Measurements from ENCODE around the gene VPS9D1. TPM values are rescaled to one million over a fixed set of nuclear protein-coding genes. Genes with fewer than 3 reads are reported as not detected.
"Not testable (repeated sequence)": the region's sequence is repeated elsewhere in the genome, so short reads cannot be mapped to it uniquely, and the experiment has no call there.

The VPS9D1 gene
- total and polyA plus RNA-seq, 4 donors = 6.1 to 26.1 (median 18.2) TPM

GRCh38 chr16:89685916-89686315 is 34.8 kb downstream of the VPS9D1 start:
- no peak overlapping the region for H3K4me3 ChIP-seq
- no peak for TF ChIP-seq CTCF (IDR thresholded peaks at IDR 0.05; ENCODE audit: control extremely low read depth, extremely low read depth)
- peaks cover 0 to 14% (median 7%) of the 10 kb centered on the region in 4 donors for H3K36me3 ChIP-seq (ENCODE audit: control insufficient read depth in 4 of 4, insufficient read depth in 4 of 4, low read length in 4 of 4)
- H3K27ac ChIP-seq (ENCODE audit: low read depth in 1 of 2, low read length in 1 of 2) = no peak overlapping the region
- H3K27me3 ChIP-seq (ENCODE audit: control insufficient read depth in 3 of 3, insufficient read depth in 3 of 3, low read length in 2 of 3) = no peaks in the 10 kb centered on the region
- 88 to 100% methylated on average over 1 of the region's 1 CpG for WGBS, 2 donors
- H3K9me3 ChIP-seq (ENCODE audit: control insufficient read depth in 4 of 4, insufficient read depth in 3 of 4, low read length in 3 of 4) = peaks cover 0 to 3% (median 0%) of the 10 kb centered on the region in 4 donors
- no peak overlapping the region for H3K9ac ChIP-seq (ENCODE audit: insufficient read depth in 1 of 2, low read length in 2 of 2)
- DNase-seq (peak in 1 of 3 donors; percentile 21), ATAC-seq (ENCODE audit: insufficient read depth, low FRiP score) (no peak)
- H3K4me1 ChIP-seq (ENCODE audit: control insufficient read depth in 5 of 5, insufficient read depth in 5 of 5, low read length in 5 of 5) = peaks cover 0 to 9% (median 4%) of the 10 kb centered on the region in 5 donors

GRCh38 chr16:89678258-89678657 is 42.4 kb downstream of the VPS9D1 start:
- TF ChIP-seq CTCF (IDR thresholded peaks at IDR 0.05; ENCODE audit: control extremely low read depth, extremely low read depth) = no peak
- peaks cover 0 to 4% (median 0%) of the 10 kb centered on the region in 4 donors for H3K36me3 ChIP-seq (ENCODE audit: control insufficient read depth in 4 of 4, insufficient read depth in 4 of 4, low read length in 4 of 4)
- no peak overlapping the region for H3K27ac ChIP-seq (ENCODE audit: low read depth in 1 of 2, low read length in 1 of 2)
- H3K4me3 ChIP-seq = no peak overlapping the region
- ATAC-seq (ENCODE audit: insufficient read depth, low FRiP score) = no peak
- no peaks in the 10 kb centered on the region for H3K9me3 ChIP-seq (ENCODE audit: control insufficient read depth in 4 of 4, insufficient read depth in 3 of 4, low read length in 3 of 4)
- no peak overlapping the region for H3K9ac ChIP-seq (ENCODE audit: insufficient read depth in 1 of 2, low read length in 2 of 2)
- no peaks in the 10 kb centered on the region for H3K27me3 ChIP-seq (ENCODE audit: control insufficient read depth in 3 of 3, insufficient read depth in 3 of 3, low read length in 2 of 3)
- DNase-seq = no peak
- H3K4me1 ChIP-seq (ENCODE audit: control insufficient read depth in 5 of 5, insufficient read depth in 5 of 5, low read length in 5 of 5) = peaks cover 0 to 3% (median 0%) of the 10 kb centered on the region in 5 donors
- 98 to 99% methylated on average over 2 of the region's 2 CpGs for whole genome bisulfite sequencing, 2 donors

GRCh38 chr16:89672177-89672941 is 48.3 kb downstream of the VPS9D1 start:
- H3K9ac ChIP-seq (ENCODE audit: insufficient read depth in 1 of 2, low read length in 2 of 2) = no peak overlapping the region
- peaks cover 0 to 7% (median 0%) of the 10 kb centered on the region in 5 donors for H3K4me1 ChIP-seq (ENCODE audit: control insufficient read depth in 5 of 5, insufficient read depth in 5 of 5, low read length in 5 of 5)
- DNase-seq = peak in 1 of 3 donors; percentile 4
- WGBS, 2 donors = 76 to 82% methylated on average over 16 of the region's 16 CpGs
- H3K4me3 ChIP-seq = no peak overlapping the region
- no peak for TF ChIP-seq CTCF (IDR thresholded peaks at IDR 0.05; ENCODE audit: control extremely low read depth, extremely low read depth)
- no peaks in the 10 kb centered on the region for H3K27me3 ChIP-seq (ENCODE audit: control insufficient read depth in 3 of 3, insufficient read depth in 3 of 3, low read length in 2 of 3)
- H3K36me3 ChIP-seq (ENCODE audit: control insufficient read depth in 4 of 4, insufficient read depth in 4 of 4, low read length in 4 of 4) = no peaks in the 10 kb centered on the region
- peak overlapping the region in 1 of 2 donors; percentile 42 for H3K27ac ChIP-seq (ENCODE audit: low read depth in 1 of 2, low read length in 1 of 2)
- H3K9me3 ChIP-seq (ENCODE audit: control insufficient read depth in 4 of 4, insufficient read depth in 3 of 4, low read length in 3 of 4) = no peaks in the 10 kb centered on the region
- no peak for ATAC-seq (ENCODE audit: insufficient read depth, low FRiP score)

DNA sequence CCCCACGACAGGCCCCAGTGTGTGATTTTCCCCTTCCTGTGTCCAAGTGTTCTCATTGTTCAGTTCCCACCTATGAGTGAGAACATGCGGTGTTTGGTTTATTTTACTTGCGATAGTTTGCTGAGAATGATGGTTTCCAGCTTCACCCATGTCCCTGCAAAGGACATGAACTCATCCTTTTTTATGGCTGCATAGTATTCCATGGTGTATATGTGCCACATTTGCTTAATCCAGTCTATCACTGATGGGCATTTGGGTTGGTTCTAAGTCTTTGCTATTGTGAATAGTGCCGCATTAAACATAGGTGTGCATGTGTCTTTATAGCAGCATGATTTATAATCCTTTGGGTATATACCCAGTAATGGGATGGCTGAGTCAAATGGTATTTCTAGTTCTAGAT is 49.1 kb downstream of the VPS9D1 start:
- not testable (repeated sequence) for H3K9me3 ChIP-seq (ENCODE audit: control insufficient read depth in 4 of 4, insufficient read depth in 3 of 4, low read length in 3 of 4); DNase-seq; H3K27me3 ChIP-seq (ENCODE audit: control insufficient read depth in 3 of 3, insufficient read depth in 3 of 3, low read length in 2 of 3); H3K27ac ChIP-seq (ENCODE audit: low read depth in 1 of 2, low read length in 1 of 2); H3K4me1 ChIP-seq (ENCODE audit: control insufficient read depth in 5 of 5, insufficient read depth in 5 of 5, low read length in 5 of 5); ATAC-seq (ENCODE audit: insufficient read depth, low FRiP score); H3K36me3 ChIP-seq (ENCODE audit: control insufficient read depth in 4 of 4, insufficient read depth in 4 of 4, low read length in 4 of 4); H3K4me3 ChIP-seq; H3K9ac ChIP-seq (ENCODE audit: insufficient read depth in 1 of 2, low read length in 2 of 2)
- 86 to 94% methylated on average over 4 of the region's 4 CpGs for WGBS, 2 donors
